Measurements from ENCODE around the gene ARL6IP4.

Gene ARL6IP4

DNA sequence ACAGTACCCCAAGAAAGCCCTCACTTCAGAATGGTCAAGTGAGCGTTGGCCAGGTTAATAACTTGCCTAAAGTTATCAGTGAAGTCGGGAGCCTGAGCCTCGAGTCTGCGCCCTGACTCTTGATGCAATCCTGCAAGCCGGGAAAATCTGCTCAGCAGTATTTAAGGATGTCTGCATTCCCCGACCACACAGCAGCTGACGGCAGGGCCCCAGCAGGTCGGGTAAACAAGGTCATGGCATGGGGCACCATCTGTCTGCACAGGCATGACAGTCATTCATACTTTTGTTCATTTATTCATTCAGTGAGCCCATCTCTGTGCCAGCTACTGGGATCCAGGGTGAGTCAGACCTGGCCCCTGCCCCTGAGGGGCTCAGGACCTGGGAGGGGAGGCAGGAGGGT lies 25.3 kb upstream of the ARL6IP4 start:
- Histone ChIP-seq H3K36me3 (replicated peaks; ENCODE audit: insufficient read depth, low read length) (no peaks in the 10 kb centered on the region), H3K4me2 (ENCODE audit: low read depth, low read length) (no peak overlapping the region), H3F3A (ENCODE audit: insufficient read depth, low read length) (no peaks in the 10 kb centered on the region), H3K9me2 (replicated peaks; ENCODE audit: insufficient read depth, low read length) (no peaks in the 10 kb centered on the region), H3K9ac (ENCODE audit: low read length) (no peak overlapping the region), H3K79me2 (ENCODE audit: low read length) (0 out of 2 replicates have a peak, but pooled peaks cover 4% of the 10 kb centered on the region), H4K20me1 (ENCODE audit: insufficient read depth, low read length) (no peaks in the 10 kb centered on the region), H3K27me3 (replicated peaks; ENCODE audit: insufficient read depth, low read length) (no peaks in the 10 kb centered on the region), H3K27ac (ENCODE audit: low read length) (no peak overlapping the region), H3K4me1 (ENCODE audit: low read length) (no peaks in the 10 kb centered on the region), H3K9me3 (replicated peaks; ENCODE audit: insufficient read depth, low read length) (no peaks in the 10 kb centered on the region), H3K4me3 (ENCODE audit: low read length) (no peak overlapping the region), H2AFZ (ENCODE audit: low read length) (no peak overlapping the region)
- DNase-seq = no peak
- TF ChIP-seq EZH2 (optimal IDR thresholded peaks at IDR 0.05; ENCODE audit: low read depth, low read length) (no peak), EZH2phosphoT487 (IDR thresholded peaks at IDR 0.05; ENCODE audit: low read length) (no peak)
- TF ChIP-seq, protein P1, sequence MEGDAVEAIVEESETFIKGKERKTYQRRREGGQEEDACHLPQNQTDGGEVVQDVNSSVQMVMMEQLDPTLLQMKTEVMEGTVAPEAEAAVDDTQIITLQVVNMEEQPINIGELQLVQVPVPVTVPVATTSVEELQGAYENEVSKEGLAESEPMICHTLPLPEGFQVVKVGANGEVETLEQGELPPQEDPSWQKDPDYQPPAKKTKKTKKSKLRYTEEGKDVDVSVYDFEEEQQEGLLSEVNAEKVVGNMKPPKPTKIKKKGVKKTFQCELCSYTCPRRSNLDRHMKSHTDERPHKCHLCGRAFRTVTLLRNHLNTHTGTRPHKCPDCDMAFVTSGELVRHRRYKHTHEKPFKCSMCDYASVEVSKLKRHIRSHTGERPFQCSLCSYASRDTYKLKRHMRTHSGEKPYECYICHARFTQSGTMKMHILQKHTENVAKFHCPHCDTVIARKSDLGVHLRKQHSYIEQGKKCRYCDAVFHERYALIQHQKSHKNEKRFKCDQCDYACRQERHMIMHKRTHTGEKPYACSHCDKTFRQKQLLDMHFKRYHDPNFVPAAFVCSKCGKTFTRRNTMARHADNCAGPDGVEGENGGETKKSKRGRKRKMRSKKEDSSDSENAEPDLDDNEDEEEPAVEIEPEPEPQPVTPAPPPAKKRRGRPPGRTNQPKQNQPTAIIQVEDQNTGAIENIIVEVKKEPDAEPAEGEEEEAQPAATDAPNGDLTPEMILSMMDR (IDR thresholded peaks at IDR 0.05; ENCODE audit: low read length) = no peak

DNA sequence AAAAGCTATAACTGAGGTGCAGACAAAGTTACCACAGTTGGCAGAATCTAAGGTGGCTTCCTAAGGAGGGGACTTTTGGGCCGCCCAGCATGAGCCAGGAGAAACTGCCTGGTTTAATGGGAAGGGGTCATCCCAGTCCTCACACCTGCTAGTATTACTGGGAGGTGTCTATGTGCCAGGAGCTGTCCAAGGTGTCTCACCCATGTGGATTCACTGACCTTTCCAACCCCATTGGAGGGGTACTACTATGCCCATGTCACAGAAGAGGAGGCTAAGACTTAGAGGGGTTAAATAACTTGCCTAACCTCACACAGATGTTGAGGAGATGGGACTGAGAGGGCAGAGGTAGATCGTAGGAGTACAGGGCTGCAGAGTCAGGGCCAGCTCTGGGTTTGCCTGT lies 24.4 kb upstream of the ARL6IP4 start:
- H3K36me3 ChIP-seq (replicated peaks; ENCODE audit: insufficient read depth, low read length) = no peaks in the 10 kb centered on the region
- no peaks in the 10 kb centered on the region for H3K9me3 ChIP-seq (replicated peaks; ENCODE audit: insufficient read depth, low read length)
- H3K4me2 ChIP-seq (ENCODE audit: low read depth, low read length) = no peak overlapping the region
- no peak overlapping the region for H2AFZ ChIP-seq (ENCODE audit: low read length)
- H3K79me2 ChIP-seq (ENCODE audit: low read length) = 0 out of 2 replicates have a peak, but pooled peaks cover 4% of the 10 kb centered on the region
- no peak overlapping the region for H3K27ac ChIP-seq (ENCODE audit: low read length)
- no peak overlapping the region for H3K4me3 ChIP-seq (ENCODE audit: low read length)
- H4K20me1 ChIP-seq (ENCODE audit: insufficient read depth, low read length) = no peaks in the 10 kb centered on the region
- no peaks in the 10 kb centered on the region for H3K27me3 ChIP-seq (replicated peaks; ENCODE audit: insufficient read depth, low read length)
- no peak for DNase-seq
- no peak for TF ChIP-seq EZH2phosphoT487 (IDR thresholded peaks at IDR 0.05; ENCODE audit: low read length)
- TF ChIP-seq, protein P1 (IDR thresholded peaks at IDR 0.05; ENCODE audit: low read length) = no peak
- TF ChIP-seq EZH2 (optimal IDR thresholded peaks at IDR 0.05; ENCODE audit: low read depth, low read length) = no peak
- H3K9me2 ChIP-seq (replicated peaks; ENCODE audit: insufficient read depth, low read length) = no peaks in the 10 kb centered on the region
- no peaks in the 10 kb centered on the region for H3K4me1 ChIP-seq (ENCODE audit: low read length)
- no peaks in the 10 kb centered on the region for H3F3A ChIP-seq (ENCODE audit: insufficient read depth, low read length)
- no peak overlapping the region for H3K9ac ChIP-seq (ENCODE audit: low read length)

DNA sequence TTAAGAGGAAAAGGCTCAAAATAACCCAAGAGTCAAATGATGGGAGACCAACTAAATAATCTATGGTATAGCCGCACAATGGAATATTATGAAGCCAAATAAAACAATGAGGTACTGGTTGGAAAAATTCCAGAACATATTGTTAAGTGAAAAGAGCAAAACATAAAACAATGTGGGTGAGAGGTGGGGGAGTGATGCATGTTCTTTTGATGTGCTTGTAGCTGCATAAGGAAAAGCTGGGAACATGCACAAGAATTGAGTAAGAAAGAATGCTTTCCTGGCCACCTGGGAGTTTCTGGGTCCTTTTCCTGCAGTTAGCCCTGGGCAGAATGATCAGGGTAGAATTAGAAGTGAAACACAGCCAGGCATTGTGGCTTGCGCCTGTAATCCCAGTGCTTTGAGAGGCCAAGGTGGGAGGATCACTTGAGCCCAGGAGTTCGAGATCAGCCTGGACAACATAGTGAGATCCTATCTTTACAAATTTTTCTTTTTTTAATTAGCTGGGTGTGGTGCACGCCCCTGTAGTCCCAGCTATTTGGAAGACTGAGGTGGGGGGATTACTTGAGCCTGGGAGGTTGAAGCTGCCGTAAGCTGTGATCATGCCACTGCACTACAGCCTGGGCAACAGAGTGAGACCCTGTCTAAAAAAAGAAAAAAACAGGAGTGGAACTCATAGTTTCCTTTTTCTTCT lies 22.1 kb upstream of the ARL6IP4 start:
- no peaks in the 10 kb centered on the region for H3K36me3 ChIP-seq (replicated peaks; ENCODE audit: insufficient read depth, low read length)
- no peak for DNase-seq
- H3F3A ChIP-seq (ENCODE audit: insufficient read depth, low read length) = no peaks in the 10 kb centered on the region
- TF ChIP-seq EZH2phosphoT487 (IDR thresholded peaks at IDR 0.05; ENCODE audit: low read length) = no peak
- TF ChIP-seq EZH2 (optimal IDR thresholded peaks at IDR 0.05; ENCODE audit: low read depth, low read length) = no peak
- TF ChIP-seq, protein P1 (IDR thresholded peaks at IDR 0.05; ENCODE audit: low read length) = no peak
- H3K27me3 ChIP-seq (replicated peaks; ENCODE audit: insufficient read depth, low read length) = no peaks in the 10 kb centered on the region
- H3K79me2 ChIP-seq (ENCODE audit: low read length) = no peaks in the 10 kb centered on the region
- H4K20me1 ChIP-seq (ENCODE audit: insufficient read depth, low read length) = no peaks in the 10 kb centered on the region
- no peaks in the 10 kb centered on the region for H3K9me3 ChIP-seq (replicated peaks; ENCODE audit: insufficient read depth, low read length)
- H3K4me3 ChIP-seq (ENCODE audit: low read length) = no peak overlapping the region
- H3K9ac ChIP-seq (ENCODE audit: low read length) = no peak overlapping the region
- H2AFZ ChIP-seq (ENCODE audit: low read length) = no peak overlapping the region
- H3K4me2 ChIP-seq (ENCODE audit: low read depth, low read length) = no peak overlapping the region
- H3K4me1 ChIP-seq (ENCODE audit: low read length) = no peaks in the 10 kb centered on the region
- no peaks in the 10 kb centered on the region for H3K9me2 ChIP-seq (replicated peaks; ENCODE audit: insufficient read depth, low read length)
- H3K27ac ChIP-seq (ENCODE audit: low read length) = no peak overlapping the region

All from MM.1S (cell line).